Measurements from ENCODE around the gene AKT1.

The AKT1 gene

GRCh38 chr14:104782808-104783139 is 12.8 kb downstream of the AKT1 start:
- no peak overlapping the region for H3K4me3 ChIP-seq (replicated peaks in 1 of 2; ENCODE audit: low read depth in 2 of 2, low read length in 2 of 2)
- TF ChIP-seq, protein P1, sequence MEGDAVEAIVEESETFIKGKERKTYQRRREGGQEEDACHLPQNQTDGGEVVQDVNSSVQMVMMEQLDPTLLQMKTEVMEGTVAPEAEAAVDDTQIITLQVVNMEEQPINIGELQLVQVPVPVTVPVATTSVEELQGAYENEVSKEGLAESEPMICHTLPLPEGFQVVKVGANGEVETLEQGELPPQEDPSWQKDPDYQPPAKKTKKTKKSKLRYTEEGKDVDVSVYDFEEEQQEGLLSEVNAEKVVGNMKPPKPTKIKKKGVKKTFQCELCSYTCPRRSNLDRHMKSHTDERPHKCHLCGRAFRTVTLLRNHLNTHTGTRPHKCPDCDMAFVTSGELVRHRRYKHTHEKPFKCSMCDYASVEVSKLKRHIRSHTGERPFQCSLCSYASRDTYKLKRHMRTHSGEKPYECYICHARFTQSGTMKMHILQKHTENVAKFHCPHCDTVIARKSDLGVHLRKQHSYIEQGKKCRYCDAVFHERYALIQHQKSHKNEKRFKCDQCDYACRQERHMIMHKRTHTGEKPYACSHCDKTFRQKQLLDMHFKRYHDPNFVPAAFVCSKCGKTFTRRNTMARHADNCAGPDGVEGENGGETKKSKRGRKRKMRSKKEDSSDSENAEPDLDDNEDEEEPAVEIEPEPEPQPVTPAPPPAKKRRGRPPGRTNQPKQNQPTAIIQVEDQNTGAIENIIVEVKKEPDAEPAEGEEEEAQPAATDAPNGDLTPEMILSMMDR (IDR thresholded peaks at IDR 0.05; ENCODE audit: low read depth, low read length), result no peak
- no peak for DNase-seq (ENCODE audit: low read depth in 2 of 2)

GRCh38 chr14:104782086-104782807 is 13.3 kb downstream of the AKT1 start:
- TF ChIP-seq, protein P1 (IDR thresholded peaks at IDR 0.05; ENCODE audit: low read depth, low read length), result no peak
- H3K4me3 ChIP-seq (replicated peaks in 1 of 2; ENCODE audit: low read depth in 2 of 2, low read length in 2 of 2), result no peak overlapping the region
- no peak for DNase-seq (ENCODE audit: low read depth in 2 of 2)

DNA sequence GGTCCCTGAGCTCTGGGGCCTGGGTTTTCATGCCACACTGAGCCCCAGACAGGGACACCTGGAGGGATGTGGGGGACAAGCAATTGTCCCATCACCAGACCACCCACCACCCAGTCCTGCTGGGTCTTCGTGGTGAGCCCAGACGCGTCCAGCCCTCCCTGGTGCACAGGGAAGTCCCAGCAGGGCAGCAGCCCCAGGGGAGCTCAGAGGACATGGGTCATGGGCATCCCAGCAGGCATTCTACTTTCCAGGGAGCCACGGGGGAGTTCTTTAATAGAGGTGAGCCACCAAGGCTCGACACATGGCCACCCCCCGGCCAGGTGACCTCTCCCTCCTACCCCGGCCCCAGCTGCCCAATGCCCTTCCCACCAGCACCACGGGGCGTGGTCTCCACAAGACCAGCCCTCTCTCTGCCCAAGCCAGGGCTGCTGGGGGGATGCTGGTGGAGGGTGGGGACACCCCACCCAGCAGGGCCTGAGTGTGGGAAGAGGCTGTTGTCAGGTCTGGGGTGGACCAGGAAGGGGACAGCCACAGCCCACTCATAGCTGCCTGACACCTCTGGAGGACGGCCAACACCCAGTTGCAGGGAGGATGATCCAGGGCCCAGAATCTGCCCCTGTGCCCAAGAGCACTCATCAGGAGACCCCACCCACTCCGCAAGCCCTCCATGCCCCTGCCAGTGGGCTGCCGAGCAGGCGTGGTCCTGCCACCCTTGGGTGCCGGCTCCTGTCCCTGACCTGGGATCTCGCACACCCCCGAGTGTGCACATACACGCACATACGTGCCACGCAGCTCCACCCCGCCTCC is 14.1 kb downstream of the AKT1 start:
- no peak for DNase-seq (ENCODE audit: low read depth in 2 of 2)
- no peak overlapping the region for H3K4me3 ChIP-seq (replicated peaks in 1 of 2; ENCODE audit: low read depth in 2 of 2, low read length in 2 of 2)
- TF ChIP-seq, protein P1 (IDR thresholded peaks at IDR 0.05; ENCODE audit: low read depth, low read length), result no peak

DNA sequence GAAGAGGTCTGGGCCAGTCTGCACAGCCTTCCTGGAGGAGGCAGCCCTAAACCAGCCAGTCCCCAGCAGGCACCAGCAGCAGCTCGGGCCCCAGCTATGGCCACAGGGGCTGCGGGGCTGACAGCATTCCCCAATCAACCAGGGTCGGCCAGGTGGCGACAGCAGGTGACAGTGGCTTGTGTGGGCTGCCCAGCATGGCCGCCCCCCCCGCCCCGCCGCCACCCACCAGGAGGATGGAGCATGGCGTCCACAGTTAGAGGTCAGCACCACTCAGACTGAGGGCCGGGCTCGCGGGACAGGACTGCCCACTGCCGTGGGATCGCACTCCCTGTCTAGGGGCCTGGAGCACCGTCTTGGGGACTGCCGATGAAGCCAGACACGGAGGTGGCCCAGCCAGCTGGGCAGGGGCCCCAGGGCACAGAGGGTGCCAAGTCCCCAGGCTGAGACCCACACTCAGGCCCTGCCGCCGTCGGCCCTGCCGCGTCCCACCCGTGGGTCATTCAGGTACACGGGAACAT is 15.0 kb downstream of the AKT1 start:
- H3K4me3 ChIP-seq (replicated peaks in 1 of 2; ENCODE audit: low read depth in 2 of 2, low read length in 2 of 2), result no peak overlapping the region
- TF ChIP-seq, protein P1 (IDR thresholded peaks at IDR 0.05; ENCODE audit: low read depth, low read length), result no peak

GRCh38 chr14:104779776-104780512 is 15.6 kb downstream of the AKT1 start:
- TF ChIP-seq, protein P1 (IDR thresholded peaks at IDR 0.05; ENCODE audit: low read depth, low read length), result no peak
- H3K4me3 ChIP-seq (replicated peaks in 1 of 2; ENCODE audit: low read depth in 2 of 2, low read length in 2 of 2), result no peak overlapping the region
- DNase-seq (ENCODE audit: low read depth in 2 of 2), result no peak

More for the DNA sequence above, 15.0 kb downstream of the AKT1 start:
- no peak for DNase-seq (ENCODE audit: low read depth in 2 of 2)

DNA sequence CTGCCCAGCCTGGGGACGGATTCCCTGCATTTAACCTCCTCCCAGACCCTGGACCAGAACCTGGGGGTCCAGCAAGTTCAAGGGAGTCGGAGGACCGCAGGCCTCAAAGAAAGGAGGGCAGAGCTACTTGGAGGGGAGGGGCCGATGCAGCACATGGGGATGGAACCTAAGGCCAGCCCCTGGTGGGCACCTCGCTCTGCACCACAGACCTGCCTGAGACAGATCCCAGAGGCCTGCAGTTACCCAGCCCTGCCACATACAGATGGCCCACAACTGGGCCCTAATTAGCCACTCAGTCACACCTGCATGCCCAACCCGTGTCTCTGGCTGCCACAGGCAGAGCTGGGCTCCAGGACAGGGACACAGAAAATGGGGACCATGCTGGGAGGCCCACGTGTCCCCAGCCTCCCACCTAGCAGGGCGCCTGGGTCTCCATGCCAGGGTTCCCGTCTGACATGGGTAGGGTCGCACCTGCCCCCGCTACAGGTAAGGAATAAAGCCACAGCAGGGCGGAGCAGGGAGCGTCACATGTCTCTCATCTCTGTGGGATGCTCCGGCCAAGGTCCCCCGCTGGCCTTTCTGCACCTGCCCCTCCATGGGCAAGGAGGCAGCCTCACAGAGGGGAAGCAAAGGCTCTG is 16.7 kb downstream of the AKT1 start:
- H3K4me3 ChIP-seq (replicated peaks in 1 of 2; ENCODE audit: low read depth in 2 of 2, low read length in 2 of 2), result no peak overlapping the region
- TF ChIP-seq, protein P1 (IDR thresholded peaks at IDR 0.05; ENCODE audit: low read depth, low read length), result no peak
- DNase-seq (ENCODE audit: low read depth in 2 of 2), result no peak

All from cardiac fibroblast (primary cell).